GM12878 (cell line): ENCODE data around the gene NIFK.

ENCODE experiments used
- SMARCA5 ChIP-seq: fragments of 450-650 bp; IDR thresholded peaks from 2 replicates; pipeline ENCODE4 v1.6.1; 2017; ENCODE audit warnings: mild to moderate bottlenecking
- YY1 ChIP-seq: IDR thresholded peaks from 2 replicates; pipeline ENCODE4 v1.6.1; 2011; ENCODE audit warnings: low read depth, mild to moderate bottlenecking, low read length
- TF ChIP-seq, protein P1 (sequence below), 3 experiments: IDR thresholded peaks in 2 of 3; conservative IDR thresholded peaks in 1 of 3; 2 replicates each; pipeline ENCODE4 v1.5.1; 2011; ENCODE audit warnings: low read depth in 3 of 3, low read length in 3 of 3, mild to moderate bottlenecking in 3 of 3, control low read depth in 2 of 3, moderate library complexity in 2 of 3, inconsistent platforms in 1 of 3, mixed read lengths in 1 of 3; ENCODE audit not compliant: control insufficient read depth in 2 of 3, insufficient read depth in 1 of 3; ENCODE audit errors: extremely low read depth in 1 of 3

DNA sequence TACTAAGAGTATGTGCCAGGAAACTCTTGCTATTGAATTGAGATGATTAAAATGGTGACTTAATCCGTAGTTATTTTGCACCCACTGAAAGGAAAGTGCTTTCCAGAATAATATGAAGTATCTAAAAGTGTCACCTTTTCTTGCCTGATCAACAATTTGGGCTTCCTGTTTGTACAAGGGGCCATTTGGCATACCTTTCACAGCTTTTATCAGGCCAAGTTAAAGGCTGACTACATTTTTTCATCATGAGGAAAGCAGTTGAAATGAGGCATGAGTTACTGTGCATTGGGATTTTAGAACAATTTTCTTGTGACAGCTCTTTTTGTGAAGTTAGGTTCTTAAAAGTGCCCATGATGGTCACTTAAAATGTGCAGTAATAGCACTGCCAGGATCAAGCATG, 29.9 kb upstream of the NIFK start:
- TF ChIP-seq SMARCA5 (no peak), YY1 (no peak)
- TF ChIP-seq, protein P1, sequence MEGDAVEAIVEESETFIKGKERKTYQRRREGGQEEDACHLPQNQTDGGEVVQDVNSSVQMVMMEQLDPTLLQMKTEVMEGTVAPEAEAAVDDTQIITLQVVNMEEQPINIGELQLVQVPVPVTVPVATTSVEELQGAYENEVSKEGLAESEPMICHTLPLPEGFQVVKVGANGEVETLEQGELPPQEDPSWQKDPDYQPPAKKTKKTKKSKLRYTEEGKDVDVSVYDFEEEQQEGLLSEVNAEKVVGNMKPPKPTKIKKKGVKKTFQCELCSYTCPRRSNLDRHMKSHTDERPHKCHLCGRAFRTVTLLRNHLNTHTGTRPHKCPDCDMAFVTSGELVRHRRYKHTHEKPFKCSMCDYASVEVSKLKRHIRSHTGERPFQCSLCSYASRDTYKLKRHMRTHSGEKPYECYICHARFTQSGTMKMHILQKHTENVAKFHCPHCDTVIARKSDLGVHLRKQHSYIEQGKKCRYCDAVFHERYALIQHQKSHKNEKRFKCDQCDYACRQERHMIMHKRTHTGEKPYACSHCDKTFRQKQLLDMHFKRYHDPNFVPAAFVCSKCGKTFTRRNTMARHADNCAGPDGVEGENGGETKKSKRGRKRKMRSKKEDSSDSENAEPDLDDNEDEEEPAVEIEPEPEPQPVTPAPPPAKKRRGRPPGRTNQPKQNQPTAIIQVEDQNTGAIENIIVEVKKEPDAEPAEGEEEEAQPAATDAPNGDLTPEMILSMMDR (IDR thresholded peaks at IDR 0.05 in 2 of 3, conservative IDR thresholded peaks at IDR 0.05 in 1 of 3; ENCODE audit: control insufficient read depth in 2 of 3, extremely low read depth in 1 of 3, insufficient read depth in 1 of 3, low read depth in 3 of 3, low read length in 3 of 3): no peak
